Measurements from ENCODE around the gene ARF1.

ARF1 gene

DNA sequence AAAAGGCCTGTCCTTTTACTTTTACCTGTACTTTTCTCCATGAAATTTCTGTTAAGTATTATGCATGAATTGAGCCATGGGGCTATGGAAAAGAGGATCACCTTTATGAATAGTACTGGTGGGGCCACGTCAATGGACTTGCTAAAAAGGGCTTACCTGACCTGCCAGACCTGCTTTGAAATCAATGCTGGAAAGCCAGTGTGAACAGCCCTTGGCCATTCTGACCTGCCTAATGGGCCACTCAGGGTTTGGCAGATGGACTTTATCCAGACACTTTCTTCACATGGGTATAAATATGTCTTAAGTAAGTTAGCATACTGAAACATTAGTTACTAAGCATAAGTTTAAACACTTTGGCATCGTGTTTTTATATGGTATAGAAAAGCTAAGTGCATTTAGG lies 49.3 kb downstream of the ARF1 start:
- DNase-seq: no peak

GRCh38 chr1:228134591-228134990 lies 52.1 kb downstream of the ARF1 start:
- no peak for DNase-seq

GRCh38 chr1:228136901-228137300 lies 54.4 kb downstream of the ARF1 start:
- DNase-seq: no peak

GRCh38 chr1:228139406-228139930 lies 57.0 kb downstream of the ARF1 start:
- no peak for DNase-seq

GRCh38 chr1:228139931-228140723 lies 57.6 kb downstream of the ARF1 start, which contains the start of gene GUK1:
Gene GUK1 (plus strand): TSS chr1:228140279. CDS start chr1:228140303, 24 bp downstream.
- DNase-seq: peak; percentile 99

- DNase-seq: no peak
Observed at GRCh38 chr1:228140724-228141225, 58.3 kb downstream of the ARF1 start.

- DNase-seq: no peak
Observed at GRCh38 chr1:228141226-228142044, 58.9 kb downstream of the ARF1 start.

GRCh38 chr1:228142155-228142691 lies 59.7 kb downstream of the ARF1 start:
- peak; percentile 52 for DNase-seq

- DNase-seq: no peak
Observed at GRCh38 chr1:228142701-228143136, 60.2 kb downstream of the ARF1 start.

DNA sequence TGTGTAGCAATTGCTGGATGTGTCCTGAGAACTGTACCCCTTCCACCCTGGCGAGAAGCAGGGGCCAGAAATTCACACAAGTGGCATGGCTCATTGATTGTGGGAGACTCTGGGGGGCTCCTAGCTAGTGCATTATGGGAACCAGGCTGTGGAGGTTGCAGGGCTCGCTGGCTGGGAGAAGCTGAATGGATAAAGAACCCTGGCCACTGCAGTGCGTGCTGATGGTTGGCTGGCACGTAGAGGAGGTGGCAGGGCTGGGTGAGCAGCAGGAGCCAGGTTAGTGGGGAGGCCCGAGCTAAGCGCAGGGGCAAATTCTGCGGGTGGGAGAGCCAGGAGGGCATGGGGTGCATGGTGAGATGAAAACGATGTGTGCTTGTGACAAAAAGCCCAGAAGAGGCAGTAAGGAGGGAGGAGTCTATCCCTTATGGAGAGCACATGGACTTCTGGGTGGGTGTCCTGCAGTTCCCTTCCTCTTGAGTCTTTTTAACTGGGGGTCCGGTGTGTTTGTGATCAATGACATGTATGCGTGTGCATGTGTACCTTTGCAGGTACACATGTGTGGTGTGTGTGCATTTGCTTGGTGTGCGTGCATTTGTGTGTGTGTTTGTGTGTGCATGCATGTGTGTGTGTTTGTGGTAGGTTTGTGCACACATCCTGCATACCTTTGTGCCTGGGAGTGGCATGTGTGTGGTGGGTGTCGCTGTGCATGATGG lies 61.1 kb downstream of the ARF1 start:
- no peak for DNase-seq

GRCh38 chr1:228144193-228144992 lies 61.9 kb downstream of the ARF1 start:
- no peak for DNase-seq

DNA sequence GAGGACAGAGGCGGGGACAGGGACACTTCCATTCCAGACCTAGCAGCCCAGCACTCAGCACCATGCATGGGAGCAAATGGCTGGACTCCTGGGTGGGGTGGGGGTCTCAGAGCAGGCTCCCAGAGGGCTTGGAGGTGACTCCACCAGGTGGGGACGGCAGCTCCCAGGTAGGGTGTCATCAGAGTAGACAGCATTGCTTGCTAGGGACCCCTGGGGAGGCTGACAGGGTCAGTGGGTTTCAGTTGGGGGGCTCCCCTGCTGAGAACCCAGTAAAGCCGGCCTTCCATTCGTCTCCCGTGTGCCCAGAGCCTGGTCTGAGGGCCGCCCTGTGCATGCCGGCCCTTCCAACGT lies 62.5 kb downstream of the ARF1 start:
- DNase-seq: no peak

DNA sequence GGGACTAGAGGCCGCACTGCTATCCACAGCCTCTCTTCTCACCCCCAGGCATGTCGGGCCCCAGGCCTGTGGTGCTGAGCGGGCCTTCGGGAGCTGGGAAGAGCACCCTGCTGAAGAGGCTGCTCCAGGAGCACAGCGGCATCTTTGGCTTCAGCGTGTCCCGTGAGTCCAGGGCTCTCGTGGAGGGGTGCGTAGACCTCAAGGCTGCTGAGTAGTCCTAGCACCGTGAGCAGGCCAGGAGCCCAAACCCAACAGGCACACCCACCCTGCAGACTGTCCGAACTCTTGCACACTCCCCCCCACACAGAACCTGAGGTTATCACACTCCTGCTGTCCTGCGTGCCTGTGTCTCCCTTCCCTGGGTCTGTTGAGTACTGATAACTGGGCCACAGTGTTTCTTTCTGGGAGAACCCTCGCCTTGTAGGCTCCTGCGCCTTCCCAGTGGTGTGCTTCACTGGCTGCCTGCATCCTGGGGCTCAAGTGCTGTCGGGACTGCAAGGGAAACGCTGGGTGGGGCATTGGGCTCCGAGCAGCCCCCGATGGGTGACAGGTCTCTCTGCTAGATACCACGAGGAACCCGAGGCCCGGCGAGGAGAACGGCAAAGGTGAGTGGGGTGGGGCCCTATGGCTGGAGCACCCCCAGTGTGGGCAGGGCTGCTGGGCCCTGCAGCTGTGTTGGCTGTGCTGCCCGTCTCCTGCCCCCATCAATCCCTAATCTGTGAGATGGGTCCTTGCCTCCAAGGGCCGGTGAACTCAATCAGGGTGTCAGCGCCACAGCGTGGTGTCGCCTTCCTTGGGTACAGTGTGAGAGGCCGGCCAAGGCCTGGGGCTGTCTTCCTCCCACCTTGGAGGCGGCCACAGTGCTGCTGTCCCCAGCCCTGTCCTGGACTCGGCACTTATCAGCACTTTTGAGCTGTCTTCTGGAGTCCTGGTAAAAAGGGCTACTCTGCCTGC lies 63.2 kb downstream of the ARF1 start:
- no peak for DNase-seq

DNA sequence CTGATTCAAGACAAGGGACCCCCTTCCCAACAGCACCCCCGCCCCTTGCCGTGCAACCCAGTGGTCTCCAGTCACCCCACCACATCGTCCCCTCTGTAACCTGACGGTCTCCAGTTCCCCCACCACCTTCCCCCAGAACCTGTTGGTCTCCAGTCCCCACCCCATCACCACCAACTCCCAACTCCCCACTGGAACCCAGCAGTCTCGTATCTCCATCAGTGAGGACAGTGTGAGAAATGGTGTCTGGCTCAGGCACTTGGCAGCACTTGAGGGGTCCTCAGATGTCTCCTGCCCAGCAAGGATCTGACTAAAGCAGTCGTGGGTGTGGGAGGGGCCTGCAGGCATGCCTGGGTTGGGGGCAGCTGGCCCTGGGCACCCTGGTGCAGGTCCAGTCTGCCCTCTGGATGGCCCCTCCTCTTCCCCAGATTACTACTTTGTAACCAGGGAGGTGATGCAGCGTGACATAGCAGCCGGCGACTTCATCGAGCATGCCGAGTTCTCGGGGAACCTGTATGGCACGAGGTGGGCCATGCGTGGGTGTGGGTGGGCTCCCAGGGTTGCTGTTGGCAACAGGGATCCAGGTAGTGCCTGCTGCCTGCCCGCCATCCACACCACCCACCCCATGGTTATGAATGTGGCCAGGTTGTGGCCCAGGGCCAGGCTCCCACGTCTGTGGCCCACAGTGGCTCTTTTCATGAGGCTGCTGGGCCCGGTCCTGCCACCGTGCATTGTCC lies 64.1 kb downstream of the ARF1 start:
- no peak for DNase-seq

DNA sequence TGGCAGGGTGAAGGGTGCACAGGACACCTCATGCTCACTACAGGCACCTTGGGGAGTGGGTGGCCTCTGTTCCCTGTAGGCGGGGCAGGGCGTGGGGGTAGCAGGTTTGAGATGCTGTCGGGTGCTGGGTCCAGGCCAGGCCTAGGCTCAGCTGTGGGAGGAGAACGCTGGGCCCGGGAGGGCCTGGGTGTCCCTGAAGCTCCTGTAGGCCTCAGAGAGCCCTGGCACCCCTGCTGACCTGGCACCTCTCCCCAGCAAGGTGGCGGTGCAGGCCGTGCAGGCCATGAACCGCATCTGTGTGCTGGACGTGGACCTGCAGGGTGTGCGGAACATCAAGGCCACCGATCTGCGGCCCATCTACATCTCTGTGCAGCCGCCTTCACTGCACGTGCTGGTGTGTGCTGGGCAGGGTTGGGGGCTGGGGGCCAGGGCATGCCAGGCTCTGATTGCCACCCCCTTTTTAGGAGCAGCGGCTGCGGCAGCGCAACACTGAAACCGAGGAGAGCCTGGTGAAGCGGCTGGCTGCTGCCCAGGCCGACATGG lies 64.7 kb downstream of the ARF1 start:
- DNase-seq: no peak

GRCh38 chr1:228147768-228148167 lies 65.3 kb downstream of the ARF1 start:
- DNase-seq: peak; percentile 32

DNA sequence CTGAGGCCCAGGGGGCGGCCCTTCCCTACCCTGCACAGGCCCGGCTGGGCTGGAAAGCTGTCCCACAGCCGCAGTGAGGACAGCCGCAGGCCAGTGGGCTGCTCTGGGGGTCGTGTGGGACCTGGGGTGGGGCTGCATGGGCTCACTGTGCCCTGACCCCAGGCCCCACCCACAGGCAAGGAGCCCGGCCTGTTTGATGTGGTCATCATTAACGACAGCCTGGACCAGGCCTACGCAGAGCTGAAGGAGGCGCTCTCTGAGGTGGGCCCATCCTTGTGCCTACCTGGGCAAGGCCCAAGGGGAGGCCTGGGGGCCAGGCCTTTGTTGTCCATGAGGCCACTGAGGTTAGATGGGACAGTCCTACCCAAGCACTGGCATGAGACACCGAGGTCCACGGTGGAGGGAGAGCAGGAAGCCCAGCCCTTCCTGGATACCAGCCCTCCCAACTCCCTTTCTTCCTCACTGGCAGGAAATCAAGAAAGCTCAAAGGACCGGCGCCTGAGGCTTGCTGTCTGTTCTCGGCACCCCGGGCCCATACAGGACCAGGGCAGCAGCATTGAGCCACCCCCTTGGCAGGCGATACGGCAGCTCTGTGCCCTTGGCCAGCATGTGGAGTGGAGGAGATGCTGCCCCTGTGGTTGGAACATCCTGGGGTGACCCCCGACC lies 65.8 kb downstream of the ARF1 start:
- DNase-seq: peak; percentile 45
